Upper lobe of left lung (tissue), 6 donors: Measurements from ENCODE around the gene EFHD1. TPM values are rescaled to one million over a fixed set of nuclear protein-coding genes. Genes with fewer than 3 reads are reported as not detected.

ENCODE experiments used
- ATAC-seq, 2 donors: fragments of 200-7000 bp; cut with Tn5 transposase; one replicate each; pipeline ENCODE4 v1.9.1; 2022; ENCODE audit warnings: mild to moderate bottlenecking in 2 of 2, moderate library complexity in 2 of 2; ENCODE audit not compliant: low FRiP score in 2 of 2
- DNase-seq, 2 donors: peaks; one replicate each; pipeline ENCODE4 v3.0.0-alpha.2; 2019 to 2020
- H3K27ac ChIP-seq, 4 donors: fragments of 200-600 bp; sonication (generic); one replicate each; pipeline ENCODE4 v1.5.1; 2016 to 2019
- H3K27me3 ChIP-seq, 4 donors: fragments of 200-600 bp; sonication (generic); one replicate each; pipeline ENCODE4 v1.5.1; 2017 to 2019
- H3K36me3 ChIP-seq, 4 donors: fragments of 200-600 bp; sonication (generic); one replicate each; pipeline ENCODE4 v1.5.1; 2016 to 2019
- H3K4me1 ChIP-seq, 4 donors: fragments of 200-600 bp; sonication (generic); one replicate each; pipeline ENCODE4 v1.5.1; 2018 to 2019
- H3K4me3 ChIP-seq, 4 donors: fragments of 200-600 bp; sonication (generic); one replicate each; pipeline ENCODE4 v1.5.1; 2017 to 2019; ENCODE audit warnings: mild to moderate bottlenecking in 2 of 4, moderate library complexity in 1 of 4
- H3K9me3 ChIP-seq, 4 donors: fragments of 200-600 bp; sonication (generic); one replicate each; pipeline ENCODE4 v1.5.1; 2018 to 2019
- EP300 ChIP-seq, 4 donors: sonication (generic); formaldehyde crosslinking; IDR thresholded peaks; one replicate each; pipeline ENCODE4 v1.5.1; 2017; ENCODE audit warnings: antibody characterized with exemption in 4 of 4, control low read depth in 2 of 4
- POLR2A ChIP-seq, 4 donors: fragments of 450-650 bp; IDR thresholded peaks; one replicate each; pipeline ENCODE4 v1.5.1; 2016 to 2017; ENCODE audit warnings: antibody characterized with exemption in 4 of 4, mild to moderate bottlenecking in 2 of 4
- POLR2AphosphoS5 ChIP-seq, 2 donors: sonication (generic); formaldehyde crosslinking; IDR thresholded peaks; one replicate each; pipeline ENCODE4 v1.5.1; 2017; ENCODE audit warnings: antibody characterized with exemption in 2 of 2
- WGBS, 2 donors: methylation state at CpG; one replicate each; pipeline ENCODE4 v1.1.5; 2017 to 2018; 5-methylcytosine and 5-hydroxymethylcytosine counted together
- total RNA-seq, 6 donors: library from RNA; depleted of rRNA in 4 of 6; stranded (reverse); fragments of >200 nt in 4 of 6; gene quantifications; one replicate each; pipeline versions ENCODE4 v1.1.0 to v1.2.1, GENCODE V29; 2016 to 2021
- TF ChIP-seq, protein P1 (sequence below), 6 experiments: fragments of 450-650 bp in 4 of 6; fragments of 200-600 bp in 2 of 6; sonication (generic) in 2 of 6; IDR thresholded peaks; one replicate each; pipeline ENCODE4 v1.5.1; 2016 to 2019; ENCODE audit warnings: antibody characterized with exemption in 6 of 6
- donor health status: DM: no; HTN: no; CAD: no; lungs with moderate emphysema.
- donor health status: DM: no; HTN: yes; CAD: no; lungs with severe emphysema.

EFHD1 gene
- total RNA-seq, 6 donors from 2014 or later = 3.7 to 11.1 (median 5.2) TPM

DNA sequence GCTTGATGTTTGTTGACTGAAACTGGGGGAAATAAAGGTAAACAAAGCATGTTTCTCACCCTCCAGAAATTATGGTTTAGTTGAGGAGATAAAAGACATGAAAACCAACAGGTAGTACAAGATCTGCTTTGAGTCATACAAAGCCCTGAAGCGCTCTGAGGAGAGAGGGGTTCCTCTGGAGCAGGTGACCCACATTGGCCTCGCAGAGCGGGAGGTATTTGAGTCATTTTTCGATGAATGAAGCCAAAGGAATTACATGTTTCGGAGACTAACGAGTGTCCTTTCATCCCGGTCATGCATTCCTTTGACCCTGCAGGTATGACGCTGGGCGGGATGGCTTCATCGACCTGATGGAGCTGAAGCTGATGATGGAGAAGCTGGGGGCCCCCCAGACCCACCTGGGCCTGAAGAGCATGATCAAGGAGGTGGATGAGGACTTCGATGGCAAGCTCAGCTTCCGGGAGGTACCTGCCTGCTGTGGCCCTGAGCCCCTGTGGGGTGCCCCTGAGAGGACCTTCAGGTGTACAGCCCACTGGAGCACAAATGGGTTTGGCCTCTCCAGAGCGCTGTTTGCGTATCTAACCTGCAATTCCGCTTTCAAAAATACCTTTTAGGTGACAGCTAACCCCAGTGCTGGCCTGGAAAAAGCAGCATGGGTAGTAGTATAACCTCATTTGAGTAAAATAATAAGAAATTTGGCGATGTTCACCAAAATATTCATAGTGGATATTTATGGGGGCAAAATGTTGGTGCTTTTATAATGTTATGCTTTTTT is 29.3 kb downstream of the EFHD1 start:
- DNase-seq = no peak
- Histone ChIP-seq H3K36me3 (no peaks in the 10 kb centered on the region), H3K4me1 (no peaks in the 10 kb centered on the region), H3K27ac (no peak overlapping the region), H3K27me3 (no peaks in the 10 kb centered on the region), H3K9me3 (no peaks in the 10 kb centered on the region), H3K4me3 (no peak overlapping the region)
- TF ChIP-seq, protein P1, sequence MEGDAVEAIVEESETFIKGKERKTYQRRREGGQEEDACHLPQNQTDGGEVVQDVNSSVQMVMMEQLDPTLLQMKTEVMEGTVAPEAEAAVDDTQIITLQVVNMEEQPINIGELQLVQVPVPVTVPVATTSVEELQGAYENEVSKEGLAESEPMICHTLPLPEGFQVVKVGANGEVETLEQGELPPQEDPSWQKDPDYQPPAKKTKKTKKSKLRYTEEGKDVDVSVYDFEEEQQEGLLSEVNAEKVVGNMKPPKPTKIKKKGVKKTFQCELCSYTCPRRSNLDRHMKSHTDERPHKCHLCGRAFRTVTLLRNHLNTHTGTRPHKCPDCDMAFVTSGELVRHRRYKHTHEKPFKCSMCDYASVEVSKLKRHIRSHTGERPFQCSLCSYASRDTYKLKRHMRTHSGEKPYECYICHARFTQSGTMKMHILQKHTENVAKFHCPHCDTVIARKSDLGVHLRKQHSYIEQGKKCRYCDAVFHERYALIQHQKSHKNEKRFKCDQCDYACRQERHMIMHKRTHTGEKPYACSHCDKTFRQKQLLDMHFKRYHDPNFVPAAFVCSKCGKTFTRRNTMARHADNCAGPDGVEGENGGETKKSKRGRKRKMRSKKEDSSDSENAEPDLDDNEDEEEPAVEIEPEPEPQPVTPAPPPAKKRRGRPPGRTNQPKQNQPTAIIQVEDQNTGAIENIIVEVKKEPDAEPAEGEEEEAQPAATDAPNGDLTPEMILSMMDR (IDR thresholded peaks at IDR 0.05) = no peak
- TF ChIP-seq POLR2AphosphoS5 (IDR thresholded peaks at IDR 0.05) (no peak), EP300 (IDR thresholded peaks at IDR 0.05) (no peak), POLR2A (IDR thresholded peaks at IDR 0.05) (no peak)
- WGBS, 2 donors = 93 to 94% methylated on average over 16 of the region's 16 CpGs
- ATAC-seq = no peak

- H3K27ac ChIP-seq = no peak overlapping the region
- no peak for DNase-seq
- no peaks in the 10 kb centered on the region for H3K36me3 ChIP-seq
- no peak for ATAC-seq
- TF ChIP-seq EP300 (IDR thresholded peaks at IDR 0.05) (no peak), POLR2A (IDR thresholded peaks at IDR 0.05) (no peak), POLR2AphosphoS5 (IDR thresholded peaks at IDR 0.05) (no peak)
- TF ChIP-seq, protein P1 (IDR thresholded peaks at IDR 0.05) = no peak
- H3K27me3 ChIP-seq = no peaks in the 10 kb centered on the region
- peaks cover 0 to 3% (median 0%) of the 10 kb centered on the region in 4 donors for H3K4me1 ChIP-seq
- 80 to 89% methylated on average over 6 to 7 of the region's 7 CpGs for WGBS, 2 donors
- no peaks in the 10 kb centered on the region for H3K9me3 ChIP-seq
- no peak overlapping the region for H3K4me3 ChIP-seq
Observed at GRCh38 chr2:232666051-232666805, 32.8 kb downstream of the EFHD1 start.

- H3K27me3 ChIP-seq = no peaks in the 10 kb centered on the region
- no peaks in the 10 kb centered on the region for H3K36me3 ChIP-seq
- no peak overlapping the region for H3K4me3 ChIP-seq
- no peak for DNase-seq
- no peaks in the 10 kb centered on the region for H3K9me3 ChIP-seq
- peaks cover 0 to 7% (median 2%) of the 10 kb centered on the region in 4 donors for H3K4me1 ChIP-seq
- WGBS, 2 donors = 82 to 87% methylated on average over 10 of the region's 10 CpGs
- H3K27ac ChIP-seq = no peak overlapping the region
- no peak for ATAC-seq
- TF ChIP-seq POLR2A (IDR thresholded peaks at IDR 0.05) (no peak), EP300 (IDR thresholded peaks at IDR 0.05) (no peak), POLR2AphosphoS5 (IDR thresholded peaks at IDR 0.05) (no peak)
- TF ChIP-seq, protein P1 (IDR thresholded peaks at IDR 0.05) = no peak
Observed at GRCh38 chr2:232667989-232668583, 34.7 kb downstream of the EFHD1 start.

DNA sequence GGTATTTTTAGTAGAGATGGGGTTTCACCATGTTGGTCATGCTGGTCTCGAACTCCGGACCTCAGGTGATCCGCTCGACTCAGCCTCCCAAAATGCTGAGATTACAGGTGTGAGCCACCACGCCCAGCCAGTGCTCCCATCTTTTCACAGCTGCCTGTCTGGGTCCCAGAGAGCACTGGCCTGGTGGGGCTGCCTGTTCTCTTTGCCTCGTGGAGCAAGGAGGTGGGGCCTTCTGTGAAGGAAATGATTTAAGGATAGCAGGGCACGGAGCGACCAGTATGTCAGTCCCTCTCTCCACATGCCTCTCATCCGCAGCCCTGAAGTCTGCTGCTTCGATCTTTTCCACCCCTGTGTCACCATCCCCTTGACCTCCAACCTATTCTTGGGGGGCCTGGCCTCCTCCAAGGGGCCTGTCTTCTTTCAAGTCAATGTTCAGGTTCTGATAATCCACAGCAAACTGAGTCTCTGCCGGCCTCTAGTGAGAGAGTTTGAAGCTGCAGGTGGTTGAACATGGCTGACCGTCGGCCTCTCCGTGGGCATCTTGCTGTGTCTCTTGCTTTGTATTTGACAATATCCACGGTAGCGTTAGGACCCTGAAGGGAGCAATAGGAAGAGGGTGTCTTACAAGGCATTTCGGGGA is 35.5 kb downstream of the EFHD1 start:
- DNase-seq (no peak), ATAC-seq (peak in 1 of 2 donors; percentile 43)
- Histone ChIP-seq H3K9me3 (no peaks in the 10 kb centered on the region), H3K4me3 (no peak overlapping the region), H3K27ac (no peak overlapping the region), H3K36me3 (no peaks in the 10 kb centered on the region), H3K27me3 (no peaks in the 10 kb centered on the region), H3K4me1 (peaks cover 0 to 8% (median 2%) of the 10 kb centered on the region in 4 donors)
- TF ChIP-seq, protein P1 (IDR thresholded peaks at IDR 0.05) = peak in 3 of 6 experiments; percentile 10 to 16 (median 14)
- TF ChIP-seq POLR2A (IDR thresholded peaks at IDR 0.05) (no peak), POLR2AphosphoS5 (IDR thresholded peaks at IDR 0.05) (no peak)
- 63 to 68% methylated on average over 17 of the region's 17 CpGs for WGBS, 2 donors
